Stimulated activated CD4-positive, alpha-beta T cell treated with anti-CD3 and anti-CD28 coated beads, Interleukin-12 subunit alpha, Interleukin-12 subunit beta, amount 100 ng/mL, for 48 hours (primary cell): Measurements from ENCODE around the gene SAYSD1.

Experiments used
- DNase-seq, 3 donors: peaks; one replicate each; pipeline ENCODE4 v3.0.0-alpha.2; 2020; ENCODE audit warnings: low read depth in 2 of 3, low spot score in 1 of 3

The SAYSD1 gene

DNA sequence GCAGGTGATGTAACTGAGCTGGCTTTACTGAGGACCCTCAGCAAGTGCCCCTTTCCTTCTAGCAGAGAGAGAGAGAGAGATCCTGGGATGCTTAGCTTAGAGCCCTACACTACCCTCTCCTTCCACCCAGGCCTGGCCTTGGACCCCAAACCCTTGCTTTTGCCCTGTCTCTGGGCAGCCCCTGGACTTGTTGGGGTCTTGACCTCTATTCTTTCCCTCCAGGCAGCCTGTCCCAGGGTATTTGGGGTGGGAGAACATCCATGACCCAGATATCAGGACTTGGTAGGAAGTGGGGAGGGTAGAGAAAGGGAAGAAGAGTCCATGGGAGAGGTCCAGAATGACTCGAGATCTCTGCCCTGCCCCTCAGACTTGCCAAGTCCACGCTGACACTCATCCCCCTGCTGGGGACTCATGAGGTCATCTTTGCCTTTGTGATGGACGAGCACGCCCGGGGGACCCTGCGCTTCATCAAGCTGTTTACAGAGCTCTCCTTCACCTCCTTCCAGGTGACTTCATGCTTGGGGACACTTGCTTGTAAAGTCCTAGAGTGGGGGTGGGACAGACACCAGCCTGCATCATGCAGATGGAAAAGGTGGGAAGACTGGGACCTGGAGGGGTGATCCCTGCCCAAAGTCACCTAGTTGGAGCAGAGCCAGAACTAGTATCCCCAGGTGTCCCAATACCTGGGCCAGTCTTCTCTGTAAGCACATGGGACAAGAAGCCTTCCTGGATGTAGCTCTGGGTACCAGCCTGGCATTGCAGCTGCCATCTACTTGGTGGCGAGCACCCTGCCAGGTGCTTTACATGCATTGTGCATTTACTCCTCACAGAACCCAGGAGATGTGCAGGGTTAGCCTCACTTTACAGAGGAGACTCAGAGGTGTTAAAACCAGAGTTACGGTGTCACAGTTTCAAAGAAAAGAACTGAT, 35.5 kb downstream of the SAYSD1 start:
- no peak for DNase-seq

DNA sequence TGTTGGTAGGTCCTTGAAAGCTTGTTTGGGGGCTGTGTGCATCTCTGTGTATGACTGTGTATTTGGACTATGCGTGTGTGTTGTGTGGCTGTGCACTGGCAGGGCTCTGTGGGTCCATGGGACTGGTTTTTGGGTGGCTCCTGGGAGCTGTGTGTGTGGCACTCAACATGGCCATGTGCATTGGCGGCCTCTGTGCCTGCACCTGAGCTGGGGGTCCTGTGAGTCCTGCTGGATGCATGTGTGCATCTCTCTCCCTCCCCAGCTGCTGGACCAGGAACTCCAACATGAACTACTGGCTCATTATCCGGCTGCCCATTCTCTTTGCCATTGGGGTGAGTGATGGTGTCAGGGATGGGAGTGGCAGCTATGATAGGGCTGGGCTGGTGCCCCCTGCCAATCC, 36.3 kb downstream of the SAYSD1 start:
- no peak for DNase-seq

DNA sequence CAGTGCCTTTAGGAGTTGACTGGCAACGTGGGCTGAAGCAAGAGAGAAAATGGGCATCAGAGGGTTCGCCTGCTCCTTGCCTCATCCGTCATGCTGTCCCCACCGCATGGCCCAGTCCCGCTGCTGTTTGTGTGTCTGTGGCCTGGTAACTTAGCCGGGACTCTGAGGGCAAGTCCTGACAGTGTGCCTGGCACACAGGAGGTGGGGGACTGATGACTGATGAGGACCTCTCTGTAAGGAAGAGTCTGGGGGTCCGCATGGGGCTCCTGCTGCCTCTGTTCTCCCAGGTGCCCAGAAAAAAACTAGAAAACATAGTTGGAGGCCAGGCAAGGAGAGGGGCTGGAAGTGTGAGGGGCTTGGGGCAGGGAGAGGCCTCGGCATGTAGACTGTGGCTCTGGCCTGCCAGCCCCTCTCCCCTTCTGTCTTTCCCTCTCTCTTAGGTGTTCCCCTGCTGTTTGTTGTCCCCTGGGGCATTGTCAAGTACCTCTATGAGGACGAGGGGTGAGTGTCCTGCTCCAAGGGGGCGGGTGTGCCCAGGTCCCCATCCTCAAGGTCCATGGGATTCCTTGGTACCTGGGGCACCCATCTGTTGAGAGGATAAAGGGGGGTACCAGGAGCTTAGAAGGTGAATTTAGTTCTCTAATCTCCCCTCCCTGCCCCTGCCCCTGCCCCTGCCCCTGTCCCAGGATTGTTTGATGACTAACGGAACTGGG, 36.9 kb downstream of the SAYSD1 start:
- DNase-seq = no peak

DNA sequence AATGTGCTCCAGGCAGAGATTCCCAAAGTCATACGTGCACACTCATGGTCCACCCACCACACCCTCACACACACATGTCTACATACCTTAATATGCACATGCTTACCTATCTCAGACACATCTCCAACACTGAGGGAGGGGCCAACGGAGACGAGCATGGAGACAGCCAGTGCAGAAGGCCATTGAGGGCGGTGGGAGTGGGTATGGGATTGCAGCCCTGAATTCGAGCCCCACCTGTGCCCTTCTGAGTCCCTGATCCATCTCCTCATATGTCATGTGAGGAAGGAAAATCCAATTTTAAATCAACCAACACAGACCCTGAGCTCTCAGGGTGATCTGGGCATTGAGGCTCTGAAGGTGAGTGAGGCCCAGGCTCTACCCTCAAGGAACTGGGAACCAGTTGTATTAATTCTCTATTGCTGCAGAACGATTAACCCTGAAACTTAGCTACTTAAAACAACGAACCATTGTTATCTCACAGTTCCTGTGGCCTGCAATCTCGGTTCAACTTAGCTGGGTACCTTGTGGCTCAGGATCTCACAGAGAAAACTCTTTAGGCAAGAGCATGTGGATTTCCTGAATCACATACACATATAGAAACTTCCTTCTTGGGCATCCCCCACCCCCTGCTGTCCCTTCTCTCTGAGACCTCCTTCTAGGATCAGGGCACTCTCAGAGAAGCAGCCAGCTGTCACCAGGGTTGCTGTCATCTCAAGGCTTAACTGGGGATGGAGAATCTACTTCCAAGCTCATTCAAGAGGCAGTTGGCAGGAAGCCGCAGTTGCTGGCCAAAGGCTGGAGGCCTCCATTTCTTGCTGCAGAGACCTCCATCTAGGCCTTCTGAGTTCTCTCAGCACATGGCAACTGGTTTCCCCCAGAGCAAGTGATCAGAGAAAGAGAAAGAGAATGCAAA, 38.1 kb downstream of the SAYSD1 start:
- no peak for DNase-seq

DNA sequence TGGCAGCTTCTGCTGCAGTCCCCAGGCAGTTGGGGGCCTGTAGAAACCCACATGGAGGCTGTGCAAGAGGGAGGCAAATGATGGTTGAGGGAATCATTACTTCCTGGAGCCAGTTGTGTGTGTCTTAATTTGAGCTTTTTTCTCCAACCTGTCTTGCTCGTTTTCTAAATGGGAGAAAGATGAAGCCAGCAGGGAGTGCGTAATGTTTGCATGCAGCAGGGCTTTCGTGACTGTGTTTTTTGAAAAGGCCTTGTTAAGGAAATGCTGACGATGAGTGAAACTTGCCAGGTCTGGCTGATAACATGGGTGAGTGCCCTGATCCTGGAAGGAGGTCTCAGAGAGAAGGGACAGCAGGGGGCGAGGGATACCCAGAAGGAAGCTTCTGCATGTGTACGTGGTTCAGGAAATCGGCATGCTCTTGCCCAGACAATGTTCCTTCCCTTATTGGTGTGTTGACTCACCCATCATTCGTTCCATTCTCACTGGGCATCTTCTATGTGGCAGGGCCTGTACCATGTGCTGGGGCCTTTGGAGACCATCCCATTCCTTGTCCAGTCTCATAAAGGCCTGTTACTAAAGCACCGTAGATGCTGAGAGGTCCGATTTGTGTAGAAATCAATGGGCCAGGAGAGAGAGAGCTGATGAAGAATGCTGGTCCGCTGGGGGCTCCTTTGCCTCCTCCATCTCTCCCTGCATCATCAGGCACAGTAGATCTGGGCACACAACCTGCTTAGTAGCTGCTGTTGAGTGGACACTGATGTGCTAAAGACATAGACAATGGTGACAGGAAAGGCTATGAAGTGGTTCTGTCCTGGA, 39.0 kb downstream of the SAYSD1 start:
- DNase-seq = no peak

DNA sequence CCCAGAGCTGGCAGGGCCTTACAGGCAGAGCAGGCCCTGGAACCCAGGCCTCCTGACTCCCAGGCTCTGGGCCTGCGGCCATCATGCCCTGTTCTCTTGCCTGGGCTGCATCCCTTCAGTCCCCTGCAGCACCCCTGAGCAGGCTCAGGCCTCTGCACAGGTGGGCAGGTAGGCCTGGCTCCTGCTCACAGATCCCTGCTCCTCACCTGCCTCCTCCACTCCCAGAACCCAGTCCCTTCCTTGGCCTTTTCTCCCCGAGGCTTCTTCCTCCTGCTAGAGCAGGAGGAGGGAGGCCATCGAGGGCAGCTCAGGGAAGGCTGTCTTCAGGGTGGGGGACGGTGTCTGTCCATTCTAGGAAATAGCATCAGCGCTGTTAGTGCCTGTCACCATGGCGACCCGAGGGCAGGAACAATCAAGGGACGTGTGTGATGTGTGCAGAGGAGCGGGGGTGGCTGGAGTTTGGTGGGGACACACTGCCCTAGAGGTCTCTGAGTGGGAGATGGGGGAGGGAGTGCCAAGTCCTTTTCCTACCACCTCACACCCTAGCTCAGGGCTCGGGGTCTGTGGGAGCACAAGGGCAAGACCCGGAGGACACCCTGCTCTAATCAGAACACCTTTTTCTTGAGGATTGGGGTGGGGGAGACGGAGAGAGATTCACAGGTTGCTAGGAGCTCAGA, 39.8 kb downstream of the SAYSD1 start:
- DNase-seq = no peak

DNA sequence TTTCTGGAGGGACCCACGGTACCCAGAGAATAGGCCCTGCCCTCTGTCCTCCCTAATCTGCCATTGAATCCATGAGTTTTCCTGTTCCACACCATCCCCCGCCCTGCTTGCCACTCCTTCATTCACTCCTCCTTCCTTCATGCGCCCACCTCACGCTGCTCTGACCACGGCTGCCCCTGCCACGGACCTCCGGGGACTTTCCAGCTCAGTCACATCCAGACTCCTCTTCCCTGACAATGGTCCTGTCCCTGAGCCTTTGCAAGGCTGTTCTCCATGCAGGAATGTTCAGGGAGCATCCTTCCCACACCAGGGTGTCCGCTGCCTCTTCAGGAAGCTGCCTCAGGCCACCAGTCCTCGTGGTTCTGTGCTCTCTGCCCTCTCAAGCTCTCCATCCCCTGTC, 40.5 kb downstream of the SAYSD1 start:
- DNase-seq = no peak

DNA sequence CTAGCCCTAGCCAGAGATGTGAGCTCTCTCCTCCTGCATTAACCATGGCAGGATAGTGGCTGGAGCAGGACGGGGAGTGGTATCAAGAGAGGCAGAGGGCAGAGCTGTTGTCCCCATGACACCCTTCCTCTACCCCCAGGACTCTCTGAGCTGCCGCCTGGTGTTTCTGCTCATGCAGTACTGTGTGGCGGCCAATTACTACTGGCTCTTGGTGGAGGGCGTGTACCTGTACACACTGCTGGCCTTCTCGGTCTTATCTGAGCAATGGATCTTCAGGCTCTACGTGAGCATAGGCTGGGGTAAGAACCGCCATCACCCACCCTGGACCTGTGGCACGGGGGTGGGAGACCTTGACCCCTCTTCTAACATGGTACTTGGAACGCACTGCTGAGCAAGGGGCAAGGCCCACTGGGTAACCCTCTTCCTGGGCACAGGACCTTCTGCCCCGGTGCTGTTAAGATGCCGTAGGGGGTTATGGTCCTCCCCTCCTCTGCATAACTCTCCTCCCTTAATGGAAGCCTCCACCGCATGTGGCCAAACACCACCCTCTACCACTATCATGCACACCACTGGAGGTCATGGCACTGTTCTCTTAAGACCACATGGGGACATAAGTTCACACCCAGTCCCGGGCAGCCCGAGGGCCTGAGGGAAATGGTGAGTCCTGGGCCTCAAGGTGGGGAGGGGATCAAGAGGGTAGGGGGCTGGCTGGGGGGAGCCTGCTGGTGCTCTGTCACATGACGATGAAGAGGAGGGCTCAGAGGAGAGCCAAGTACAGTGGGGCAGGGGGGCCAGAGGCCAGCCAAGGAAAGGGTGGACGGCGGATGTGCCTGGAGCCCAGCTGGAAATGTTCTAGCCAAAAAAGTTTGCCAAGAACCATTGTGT, 41.3 kb downstream of the SAYSD1 start:
- no peak for DNase-seq

DNA sequence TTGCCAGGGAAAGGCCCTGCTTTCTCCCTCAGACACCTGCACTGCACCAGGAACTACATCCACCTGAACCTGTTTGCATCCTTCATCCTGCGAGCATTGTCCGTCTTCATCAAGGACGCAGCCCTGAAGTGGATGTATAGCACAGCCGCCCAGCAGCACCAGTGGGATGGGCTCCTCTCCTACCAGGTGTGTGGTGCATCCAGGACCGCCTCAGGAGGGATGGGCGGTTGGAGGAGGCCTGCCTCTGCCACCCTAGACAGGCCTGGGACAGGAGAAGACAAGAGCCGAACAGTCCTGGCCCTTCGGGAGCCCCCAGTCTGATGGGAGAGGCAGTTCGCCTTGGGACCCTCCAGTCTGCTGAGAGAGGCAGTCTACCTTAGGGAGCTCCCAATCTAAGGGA, 42.2 kb downstream of the SAYSD1 start:
- no peak for DNase-seq

DNA sequence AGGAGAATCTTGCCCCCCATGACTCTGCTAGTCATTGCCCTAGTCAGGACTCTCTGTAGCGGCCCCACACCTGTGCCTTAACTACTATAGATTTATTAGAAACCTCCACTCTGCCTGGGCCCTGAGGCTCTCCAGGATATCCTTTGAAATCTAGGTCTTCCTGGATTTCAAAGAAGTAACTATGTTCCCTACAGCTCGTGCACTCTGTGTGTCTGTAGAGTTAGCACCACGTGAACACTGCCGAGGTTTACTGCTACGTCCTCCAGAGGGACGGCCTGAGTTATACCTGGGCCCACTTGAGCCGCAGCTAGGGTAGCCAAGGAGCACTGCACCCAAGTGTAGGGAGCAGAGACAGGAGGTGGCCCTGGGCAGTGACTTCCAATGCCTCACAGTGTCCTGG, 46.6 kb downstream of the SAYSD1 start:
- DNase-seq = no peak

DNA sequence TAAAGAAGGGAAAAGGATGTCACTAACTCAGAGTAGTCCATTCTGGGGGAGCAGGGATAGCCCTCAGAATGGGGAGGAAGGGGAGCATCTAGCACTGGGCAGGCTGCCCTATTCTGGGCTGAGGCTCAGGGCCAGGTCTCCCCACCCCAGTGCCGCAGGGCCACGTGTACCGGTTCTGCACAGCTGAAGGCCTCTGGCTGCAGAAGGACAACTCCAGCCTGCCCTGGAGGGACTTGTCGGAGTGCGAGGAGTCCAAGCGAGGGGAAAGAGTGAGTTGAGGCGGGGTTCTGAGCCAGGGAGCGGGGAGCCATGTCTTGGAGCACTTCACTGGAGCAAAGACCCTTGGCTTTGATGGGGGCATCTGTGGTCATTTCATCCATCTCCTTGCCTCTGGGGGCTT, 49.4 kb downstream of the SAYSD1 start:
- no peak for DNase-seq

DNA sequence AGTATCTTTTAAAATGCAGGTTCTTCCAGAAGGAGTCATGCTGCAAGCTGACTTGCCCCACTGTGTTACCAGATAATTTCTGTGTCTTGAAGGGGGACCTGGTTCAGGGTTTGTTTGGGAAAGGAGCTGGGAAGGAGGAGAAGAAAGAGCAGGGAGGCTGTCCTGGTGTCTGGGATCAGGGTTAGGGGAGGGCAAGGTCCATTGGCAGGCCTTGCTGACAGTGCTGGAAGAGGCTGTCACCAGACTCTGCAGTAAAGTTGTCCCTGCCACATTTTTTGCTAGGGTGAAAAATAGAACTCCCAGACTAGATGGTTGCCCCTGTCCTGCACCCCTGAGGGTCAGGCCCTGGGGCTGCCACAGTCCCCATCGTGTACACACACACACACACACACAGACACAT, 51.5 kb downstream of the SAYSD1 start:
- no peak for DNase-seq

DNA sequence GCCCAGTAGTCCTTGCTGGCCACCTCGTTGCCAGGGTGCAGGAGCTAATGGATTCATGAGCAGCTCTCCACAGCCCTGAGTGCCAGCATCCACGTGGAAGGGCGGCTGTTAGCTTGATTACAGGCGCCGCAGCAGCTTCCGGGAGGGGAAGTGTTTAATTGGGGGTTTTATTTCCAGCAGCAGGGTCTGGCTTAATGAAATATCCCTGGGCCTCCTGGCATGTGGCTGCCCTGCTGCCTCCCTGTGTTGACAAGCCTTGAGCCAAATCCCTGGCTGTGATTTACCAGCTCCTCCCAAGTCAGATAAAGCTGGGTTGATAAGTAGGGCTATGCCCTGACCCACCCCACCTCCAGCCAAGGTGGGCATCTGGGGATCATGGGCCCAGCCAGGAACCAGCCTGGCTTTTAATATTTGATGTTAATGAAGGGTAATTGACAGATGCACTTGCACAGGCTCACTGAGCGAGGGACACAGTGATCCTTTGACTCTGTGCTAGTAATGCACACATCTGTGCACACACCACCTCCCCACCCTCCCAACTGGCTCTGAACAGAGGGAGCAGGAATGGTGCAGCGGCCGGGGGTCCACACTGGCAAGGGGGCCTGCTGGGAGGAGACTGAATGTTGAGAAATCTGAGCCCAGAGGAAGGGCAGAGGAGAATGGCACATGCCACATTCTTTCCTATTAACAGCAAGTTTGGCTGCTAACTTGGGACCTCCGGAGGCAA, 52.8 kb downstream of the SAYSD1 start:
- no peak for DNase-seq

DNA sequence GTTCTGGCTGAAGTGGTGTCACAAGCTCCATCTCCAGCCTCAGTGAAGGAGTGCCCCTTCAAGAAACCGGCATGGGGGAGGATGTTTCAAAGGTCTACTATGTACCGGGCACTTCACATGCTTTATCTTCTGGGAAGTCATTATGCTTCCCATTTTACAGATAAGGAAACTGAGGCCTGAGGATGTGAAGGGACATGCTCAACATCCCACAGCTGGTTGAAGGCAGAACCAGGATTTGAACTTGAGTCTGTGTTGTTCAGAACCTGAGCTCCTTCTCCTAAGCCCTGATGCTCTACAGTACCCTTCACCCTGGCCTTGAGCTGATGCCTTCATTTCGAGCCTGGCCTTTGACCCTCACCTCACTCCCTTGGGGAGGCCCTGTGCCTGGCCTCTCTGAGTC, 53.4 kb downstream of the SAYSD1 start:
- no peak for DNase-seq

DNA sequence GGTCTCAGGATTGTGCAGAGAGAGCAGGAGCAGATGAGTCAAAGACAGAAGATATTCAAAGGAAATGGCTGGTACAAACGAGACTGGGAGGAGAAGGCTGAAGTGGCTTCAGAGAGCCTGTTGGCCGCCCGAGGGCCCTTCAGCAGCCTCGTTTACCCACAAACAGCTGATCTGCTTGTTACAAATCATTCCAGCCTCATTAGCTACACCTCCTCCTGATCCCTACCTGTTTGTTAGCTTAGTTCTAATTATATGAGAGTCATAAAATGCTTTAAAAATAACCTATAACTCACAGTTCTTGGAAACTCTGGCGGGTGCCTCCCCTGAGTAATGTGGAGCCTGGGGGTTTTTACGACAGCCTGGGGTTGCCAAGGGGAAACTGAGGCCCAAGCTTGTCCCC, 53.8 kb downstream of the SAYSD1 start:
- no peak for DNase-seq

DNA sequence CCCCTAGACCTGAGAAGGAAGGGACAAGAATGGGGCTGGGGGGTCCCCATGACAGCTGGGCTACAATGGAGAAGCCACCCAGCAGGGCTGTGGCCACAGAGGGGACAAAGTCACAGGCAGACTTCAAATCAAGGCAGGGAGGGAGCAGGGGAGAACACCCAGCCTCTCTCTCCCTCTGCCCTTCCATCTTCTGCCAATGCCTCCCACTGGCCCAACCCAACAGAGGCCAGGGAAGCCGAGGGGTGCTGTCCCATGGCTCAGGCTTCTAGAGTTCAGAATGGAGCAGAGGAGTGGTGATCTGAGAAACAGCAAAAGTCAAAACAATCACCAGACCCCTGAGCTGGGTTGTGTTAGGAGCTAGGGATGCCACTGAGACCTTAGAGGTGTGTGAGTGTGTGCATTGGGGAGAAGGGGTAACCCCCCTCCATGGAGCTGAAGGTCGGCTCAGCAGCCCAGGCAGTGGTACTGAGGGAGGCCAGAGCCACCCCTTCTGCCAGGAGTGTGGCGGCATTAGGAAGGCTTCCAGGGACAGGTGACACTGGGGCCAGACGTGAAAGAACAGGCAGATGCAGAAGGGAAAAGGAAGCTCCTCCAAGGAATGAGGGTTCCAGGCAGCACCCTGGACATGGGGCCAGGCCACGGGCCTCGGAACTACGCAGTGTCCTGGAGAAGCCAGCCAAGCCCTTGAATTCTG, 54.4 kb downstream of the SAYSD1 start:
- no peak for DNase-seq

DNA sequence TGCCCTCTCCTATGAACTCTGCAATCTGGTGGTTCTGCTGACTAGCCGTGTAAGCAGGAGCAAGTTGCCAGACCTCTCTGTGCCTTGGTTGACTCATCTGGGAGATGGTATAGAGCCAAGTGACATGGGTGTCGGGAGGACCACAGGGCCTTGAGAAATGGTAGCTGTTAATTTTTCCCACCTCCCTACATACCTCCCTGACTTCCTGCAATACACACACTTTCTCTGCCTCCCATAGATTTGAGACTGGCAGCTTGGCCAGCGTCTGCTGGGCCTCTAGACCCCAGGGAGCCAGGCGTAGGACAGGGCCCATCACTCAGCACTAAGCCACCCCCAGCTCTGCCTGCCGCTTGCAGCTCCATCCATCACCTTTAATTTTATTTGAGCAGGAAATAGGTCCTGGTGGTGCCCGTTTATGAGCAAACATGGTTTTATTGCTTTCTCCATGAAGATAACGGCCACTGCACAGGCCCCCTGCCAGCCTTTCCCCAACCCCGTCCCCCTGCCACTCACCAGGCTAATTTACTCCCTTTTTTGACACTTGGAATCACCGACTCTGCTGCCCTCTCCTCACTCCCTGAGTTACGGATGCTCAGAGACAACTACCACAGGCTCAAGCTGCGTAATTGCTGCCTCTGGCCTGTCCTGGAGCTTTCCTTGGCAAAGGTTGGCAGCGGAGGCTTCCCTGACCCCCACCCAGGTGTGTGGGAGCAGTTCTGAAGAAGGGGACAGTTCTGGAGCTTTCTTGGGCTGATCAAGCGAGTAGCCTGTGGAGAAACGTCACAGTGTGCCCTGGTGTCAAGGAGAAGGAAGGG, 55.3 kb downstream of the SAYSD1 start:
- no peak for DNase-seq
